ENCODE results near the gene KBTBD13.

DNA sequence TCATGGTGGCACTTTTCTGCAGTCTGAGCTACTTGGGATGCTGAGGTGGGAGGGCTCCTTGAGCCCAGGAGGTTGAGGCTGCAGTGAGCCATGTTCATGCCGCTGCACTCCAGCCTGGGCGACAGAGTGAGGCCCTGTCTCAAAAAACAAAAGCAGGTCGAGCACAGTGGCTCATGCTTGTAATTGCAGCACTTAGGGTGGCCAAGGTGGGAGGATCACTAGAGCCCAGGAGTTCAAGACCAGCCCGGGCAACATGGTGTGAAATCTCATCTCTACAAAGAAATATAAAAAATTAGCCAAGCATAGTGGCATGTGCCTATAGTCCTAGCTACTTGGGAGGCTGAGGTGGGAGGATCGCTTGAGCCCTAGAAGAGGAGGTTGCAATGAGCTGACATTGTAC lies 28.5 kb downstream of the KBTBD13 start:
- TF ChIP-seq, protein P1, sequence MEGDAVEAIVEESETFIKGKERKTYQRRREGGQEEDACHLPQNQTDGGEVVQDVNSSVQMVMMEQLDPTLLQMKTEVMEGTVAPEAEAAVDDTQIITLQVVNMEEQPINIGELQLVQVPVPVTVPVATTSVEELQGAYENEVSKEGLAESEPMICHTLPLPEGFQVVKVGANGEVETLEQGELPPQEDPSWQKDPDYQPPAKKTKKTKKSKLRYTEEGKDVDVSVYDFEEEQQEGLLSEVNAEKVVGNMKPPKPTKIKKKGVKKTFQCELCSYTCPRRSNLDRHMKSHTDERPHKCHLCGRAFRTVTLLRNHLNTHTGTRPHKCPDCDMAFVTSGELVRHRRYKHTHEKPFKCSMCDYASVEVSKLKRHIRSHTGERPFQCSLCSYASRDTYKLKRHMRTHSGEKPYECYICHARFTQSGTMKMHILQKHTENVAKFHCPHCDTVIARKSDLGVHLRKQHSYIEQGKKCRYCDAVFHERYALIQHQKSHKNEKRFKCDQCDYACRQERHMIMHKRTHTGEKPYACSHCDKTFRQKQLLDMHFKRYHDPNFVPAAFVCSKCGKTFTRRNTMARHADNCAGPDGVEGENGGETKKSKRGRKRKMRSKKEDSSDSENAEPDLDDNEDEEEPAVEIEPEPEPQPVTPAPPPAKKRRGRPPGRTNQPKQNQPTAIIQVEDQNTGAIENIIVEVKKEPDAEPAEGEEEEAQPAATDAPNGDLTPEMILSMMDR (IDR thresholded peaks at IDR 0.05): no peak
- TF ChIP-seq POLR2A (IDR thresholded peaks at IDR 0.05) (no peak), POLR2AphosphoS5 (IDR thresholded peaks at IDR 0.05) (no peak)
